ENCODE data around the gene ROBO2. TPM values are rescaled to one million over a fixed set of nuclear protein-coding genes. Genes with fewer than 3 reads are reported as not detected.

ROBO2 gene
- total and polyA plus RNA-seq, 10 of the 15 experiments (the other 5 are each of a cell fraction or from before 2014, with no cell fraction given), result 0.22 to 2.5 (median 0.81) TPM

DNA sequence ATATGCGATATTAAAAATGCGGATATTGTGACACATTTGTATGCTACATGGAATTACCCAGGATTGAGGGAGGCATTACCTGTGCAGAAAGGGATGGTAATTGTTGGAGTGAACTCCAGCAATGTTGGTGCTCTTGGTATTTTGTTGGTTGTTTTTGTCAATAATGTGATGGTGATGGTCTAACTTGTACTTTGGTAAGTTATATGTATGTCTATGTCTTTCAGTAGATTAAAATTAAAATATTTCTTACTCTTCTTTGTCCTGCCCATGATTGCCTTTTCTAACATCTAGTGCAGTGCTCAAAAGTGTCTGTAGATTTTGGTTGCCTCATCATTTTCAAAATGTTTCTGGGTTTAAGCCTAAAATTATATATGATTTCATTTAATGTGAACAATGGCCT lies 192.7 kb downstream of the ROBO2 start:
- no peaks in the 10 kb centered on the region for H3K9me3 ChIP-seq (replicated peaks; ENCODE audit: control insufficient read depth, insufficient read depth, low read length)
- H3K27ac ChIP-seq (ENCODE audit: control insufficient read depth, insufficient read depth), result no peak overlapping the region
- in situ Hi-C loops (cut with MboI) (no loop called here), intact Hi-C loops (cut with micrococcal nuclease; ENCODE audit: unreplicated experiment) (no loop called here)
- H3K9ac ChIP-seq (ENCODE audit: control insufficient read depth, insufficient read depth, low read length), result no peak overlapping the region
- no peaks in the 10 kb centered on the region for H4K20me1 ChIP-seq (ENCODE audit: control insufficient read depth, insufficient read depth)
- DNase-seq (ENCODE audit: low read depth, low spot score) (no peak), FAIRE-seq (no peak), ATAC-seq (no peak)
- SMC1A ChIA-PET (ENCODE audit: uncharacterized antibody, unreplicated experiment), result no interaction called here
- no peak overlapping the region for H2AFZ ChIP-seq (ENCODE audit: control insufficient read depth, low read depth, low read length)
- no peaks in the 10 kb centered on the region for H3K79me2 ChIP-seq (ENCODE audit: control insufficient read depth, insufficient read depth, low read length)
- no TSS peak for BruUV-seq (replicated peaks)
- POLR2A ChIA-PET, result no interaction called here
- no peaks in the 10 kb centered on the region for H3K4me1 ChIP-seq (ENCODE audit: control insufficient read depth, insufficient read depth, low read length)
- no peak overlapping the region for H3K4me3 ChIP-seq
- H3K36me3 ChIP-seq (ENCODE audit: control insufficient read depth in 2 of 2, insufficient read depth in 2 of 2, low read length in 1 of 2), result no peaks in the 10 kb centered on the region
- RAD21 ChIA-PET (ENCODE audit: unreplicated experiment), result no interaction called here
- TF ChIP-seq GATAD2B (conservative IDR thresholded peaks at IDR 0.05; ENCODE audit: low read depth) (no peak), CREB1 (IDR thresholded peaks at IDR 0.05; ENCODE audit: low read depth) (no peak), ATF7 (IDR thresholded peaks at IDR 0.05; ENCODE audit: low read depth) (no peak), TCF3 (IDR thresholded peaks at IDR 0.05; ENCODE audit: borderline replicate concordance, insufficient read depth, low read depth, low read length) (no peak), FOXM1 (IDR thresholded peaks at IDR 0.05; ENCODE audit: low read depth, low read length) (no peak)
- TF ChIP-seq, protein P1, sequence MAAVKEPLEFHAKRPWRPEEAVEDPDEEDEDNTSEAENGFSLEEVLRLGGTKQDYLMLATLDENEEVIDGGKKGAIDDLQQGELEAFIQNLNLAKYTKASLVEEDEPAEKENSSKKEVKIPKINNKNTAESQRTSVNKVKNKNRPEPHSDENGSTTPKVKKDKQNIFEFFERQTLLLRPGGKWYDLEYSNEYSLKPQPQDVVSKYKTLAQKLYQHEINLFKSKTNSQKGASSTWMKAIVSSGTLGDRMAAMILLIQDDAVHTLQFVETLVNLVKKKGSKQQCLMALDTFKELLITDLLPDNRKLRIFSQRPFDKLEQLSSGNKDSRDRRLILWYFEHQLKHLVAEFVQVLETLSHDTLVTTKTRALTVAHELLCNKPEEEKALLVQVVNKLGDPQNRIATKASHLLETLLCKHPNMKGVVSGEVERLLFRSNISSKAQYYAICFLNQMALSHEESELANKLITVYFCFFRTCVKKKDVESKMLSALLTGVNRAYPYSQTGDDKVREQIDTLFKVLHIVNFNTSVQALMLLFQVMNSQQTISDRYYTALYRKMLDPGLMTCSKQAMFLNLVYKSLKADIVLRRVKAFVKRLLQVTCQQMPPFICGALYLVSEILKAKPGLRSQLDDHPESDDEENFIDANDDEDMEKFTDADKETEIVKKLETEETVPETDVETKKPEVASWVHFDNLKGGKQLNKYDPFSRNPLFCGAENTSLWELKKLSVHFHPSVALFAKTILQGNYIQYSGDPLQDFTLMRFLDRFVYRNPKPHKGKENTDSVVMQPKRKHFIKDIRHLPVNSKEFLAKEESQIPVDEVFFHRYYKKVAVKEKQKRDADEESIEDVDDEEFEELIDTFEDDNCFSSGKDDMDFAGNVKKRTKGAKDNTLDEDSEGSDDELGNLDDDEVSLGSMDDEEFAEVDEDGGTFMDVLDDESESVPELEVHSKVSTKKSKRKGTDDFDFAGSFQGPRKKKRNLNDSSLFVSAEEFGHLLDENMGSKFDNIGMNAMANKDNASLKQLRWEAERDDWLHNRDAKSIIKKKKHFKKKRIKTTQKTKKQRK (IDR thresholded peaks at IDR 0.05; ENCODE audit: low read depth, low read length), result no peak
- TF ChIP-seq, protein P2, sequence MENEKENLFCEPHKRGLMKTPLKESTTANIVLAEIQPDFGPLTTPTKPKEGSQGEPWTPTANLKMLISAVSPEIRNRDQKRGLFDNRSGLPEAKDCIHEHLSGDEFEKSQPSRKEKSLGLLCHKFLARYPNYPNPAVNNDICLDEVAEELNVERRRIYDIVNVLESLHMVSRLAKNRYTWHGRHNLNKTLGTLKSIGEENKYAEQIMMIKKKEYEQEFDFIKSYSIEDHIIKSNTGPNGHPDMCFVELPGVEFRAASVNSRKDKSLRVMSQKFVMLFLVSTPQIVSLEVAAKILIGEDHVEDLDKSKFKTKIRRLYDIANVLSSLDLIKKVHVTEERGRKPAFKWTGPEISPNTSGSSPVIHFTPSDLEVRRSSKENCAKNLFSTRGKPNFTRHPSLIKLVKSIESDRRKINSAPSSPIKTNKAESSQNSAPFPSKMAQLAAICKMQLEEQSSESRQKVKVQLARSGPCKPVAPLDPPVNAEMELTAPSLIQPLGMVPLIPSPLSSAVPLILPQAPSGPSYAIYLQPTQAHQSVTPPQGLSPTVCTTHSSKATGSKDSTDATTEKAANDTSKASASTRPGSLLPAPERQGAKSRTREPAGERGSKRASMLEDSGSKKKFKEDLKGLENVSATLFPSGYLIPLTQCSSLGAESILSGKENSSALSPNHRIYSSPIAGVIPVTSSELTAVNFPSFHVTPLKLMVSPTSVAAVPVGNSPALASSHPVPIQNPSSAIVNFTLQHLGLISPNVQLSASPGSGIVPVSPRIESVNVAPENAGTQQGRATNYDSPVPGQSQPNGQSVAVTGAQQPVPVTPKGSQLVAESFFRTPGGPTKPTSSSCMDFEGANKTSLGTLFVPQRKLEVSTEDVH (IDR thresholded peaks at IDR 0.05; ENCODE audit: low read depth, partially characterized antibody), result no peak
- 53% methylated on average over 2 of the region's 2 CpGs for WGBS (ENCODE audit: insufficient coverage, insufficient replicate concordance, low lambda C conversion rate, missing lambda C conversion rate)
- CTCF ChIA-PET, result interaction anchor here (1.6 kb wide), 1 partner anchor 9 kb away, joined by 3 read pairs; no protein-coding TSS in a partner anchor
- H3K4me2 ChIP-seq (ENCODE audit: control insufficient read depth, insufficient read depth), result no peak overlapping the region
- H3K27me3 ChIP-seq (replicated peaks in 1 of 2; ENCODE audit: control insufficient read depth in 2 of 2, insufficient read depth in 2 of 2, low read length in 1 of 2), result no peaks in the 10 kb centered on the region

Measured in GM12878 (cell line).